ENCODE results near the gene PDE6G.
A peak's percentile ranks its signal among the peaks of the same experiment; 100 is the strongest.

Gene PDE6G

GRCh38 chr17:81687770-81688541 is 31.6 kb upstream of the PDE6G start:
- no peak for DNase-seq (ENCODE audit: low spot score)

GRCh38 chr17:81686614-81687013 is 30.3 kb upstream of the PDE6G start:
- no peak for DNase-seq (ENCODE audit: low spot score)

- no peak for DNase-seq (ENCODE audit: low spot score)
Measured at GRCh38 chr17:81685108-81685507, 28.8 kb upstream of the PDE6G start.

- DNase-seq (ENCODE audit: low spot score), result no peak
Measured at GRCh38 chr17:81684442-81684911, 28.1 kb upstream of the PDE6G start.

- peak; percentile 99 for DNase-seq (ENCODE audit: low spot score)
Measured at GRCh38 chr17:81683584-81684441, 27.5 kb upstream of the PDE6G start, which contains the start of the genes ARL16 and HGS. Gene ARL16 (minus strand): TSS chr17:81683797. CDS start chr17:81683753, 44 bp downstream. Gene HGS (plus strand): TSS chr17:81684011. CDS start chr17:81684067, 56 bp downstream.

GRCh38 chr17:81683208-81683583 is 26.9 kb upstream of the PDE6G start:
- no peak for DNase-seq (ENCODE audit: low spot score)

- DNase-seq (ENCODE audit: low spot score), result no peak
Measured at GRCh38 chr17:81682565-81683207, 26.3 kb upstream of the PDE6G start.

- DNase-seq (ENCODE audit: low spot score), result no peak
Measured at GRCh38 chr17:81681672-81682071, 25.3 kb upstream of the PDE6G start.

- no peak for DNase-seq (ENCODE audit: low spot score)
Measured at GRCh38 chr17:81680150-81680549, 23.8 kb upstream of the PDE6G start.

- peak; percentile 21 for DNase-seq (ENCODE audit: low spot score)
Measured at GRCh38 chr17:81676906-81677305, 20.6 kb upstream of the PDE6G start.

- DNase-seq (ENCODE audit: low spot score), result peak; percentile 66
Measured at GRCh38 chr17:81675515-81676221, 19.3 kb upstream of the PDE6G start.

- DNase-seq (ENCODE audit: low spot score), result no peak
Measured at GRCh38 chr17:81673561-81674258, 17.4 kb upstream of the PDE6G start.

GRCh38 chr17:81672954-81673353 is 16.6 kb upstream of the PDE6G start:
- DNase-seq (ENCODE audit: low spot score), result no peak

GRCh38 chr17:81672504-81672903 is 16.2 kb upstream of the PDE6G start:
- DNase-seq (ENCODE audit: low spot score), result no peak

- no peak for DNase-seq (ENCODE audit: low spot score)
Measured at GRCh38 chr17:81667754-81668153, 11.4 kb upstream of the PDE6G start.

- DNase-seq (ENCODE audit: low spot score), result peak; percentile 95
Measured at GRCh38 chr17:81666342-81667191, 10.2 kb upstream of the PDE6G start, which contains the start of the genes CCDC137 and OXLD1. Gene CCDC137 (plus strand): TSS chr17:81666737. CDS start chr17:81666767, 30 bp downstream. Gene OXLD1 (minus strand): TSS chr17:81666605. CDS start chr17:81666577, 28 bp downstream.

- DNase-seq (ENCODE audit: low spot score), result peak; percentile 53
Measured at GRCh38 chr17:81666092-81666341, 9.7 kb upstream of the PDE6G start.

GRCh38 chr17:81665205-81666091 is 9.1 kb upstream of the PDE6G start:
- no peak for DNase-seq (ENCODE audit: low spot score)

GRCh38 chr17:81664051-81664470 is 7.7 kb upstream of the PDE6G start:
- no peak for DNase-seq (ENCODE audit: low spot score)
